Muscle layer of colon (tissue), 2 donors: ENCODE measurements around the gene DIP2C.

Source experiments
- H3K27ac ChIP-seq: one replicate; pipeline ENCODE4 v1.7.0; 2013; ENCODE audit warnings: low read depth, mild to moderate bottlenecking, low read length, moderate library complexity
- H3K27me3 ChIP-seq, 2 donors: one replicate each; pipeline ENCODE4 v1.7.0; 2013; ENCODE audit warnings: low read length in 2 of 2, mild to moderate bottlenecking in 2 of 2; ENCODE audit not compliant: insufficient read depth in 2 of 2, control insufficient read depth in 1 of 2
- H3K36me3 ChIP-seq: one replicate; pipeline ENCODE4 v1.7.0; 2013; ENCODE audit warnings: mild to moderate bottlenecking, low read length; ENCODE audit not compliant: insufficient read depth
- H3K4me1 ChIP-seq: one replicate; pipeline ENCODE4 v1.7.0; 2013; ENCODE audit warnings: mild to moderate bottlenecking, low read length; ENCODE audit not compliant: insufficient read depth
- H3K4me3 ChIP-seq, 2 donors: one replicate each; pipeline ENCODE4 v1.7.0; 2013; ENCODE audit warnings: low read length in 2 of 2, low read depth in 1 of 2, mild to moderate bottlenecking in 1 of 2, moderate library complexity in 1 of 2
- H3K9ac ChIP-seq: one replicate; pipeline ENCODE4 v1.7.0; 2013; ENCODE audit warnings: low read length
- H3K9me3 ChIP-seq: one replicate; pipeline ENCODE4 v1.7.0; 2013; ENCODE audit warnings: mild to moderate bottlenecking, low read length
- donor health status: abdominal sarcoma.
- donor health status: Adenocarcinoma of cecum.

Gene DIP2C

DNA sequence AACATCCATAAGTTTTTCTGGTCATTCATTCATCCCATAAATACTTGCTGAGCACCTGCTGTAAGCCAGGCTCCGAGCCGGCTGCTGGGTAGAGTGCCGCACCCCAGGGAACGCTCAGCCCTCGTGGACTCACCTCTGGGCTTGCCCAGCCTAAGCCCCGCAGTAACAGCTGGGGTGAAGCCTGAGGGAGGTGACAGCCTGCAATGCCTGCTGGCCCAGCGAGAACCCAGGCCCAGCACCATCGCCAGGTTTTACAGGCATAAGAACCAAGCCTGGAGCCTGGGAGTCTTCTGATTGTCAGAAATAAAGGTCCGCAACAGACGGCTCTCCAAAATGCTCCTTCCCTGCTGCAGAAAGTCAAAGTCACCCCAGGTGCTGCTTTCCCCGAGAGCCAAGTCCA lies 348.8 kb downstream of the DIP2C start:
- no peak overlapping the region for H3K27ac ChIP-seq
- no peak overlapping the region for H3K9ac ChIP-seq
- peaks cover 38% of the 10 kb centered on the region for H3K36me3 ChIP-seq
- no peaks in the 10 kb centered on the region for H3K4me1 ChIP-seq
- no peaks in the 10 kb centered on the region for H3K27me3 ChIP-seq
- no peak overlapping the region for H3K4me3 ChIP-seq
- H3K9me3 ChIP-seq = no peaks in the 10 kb centered on the region

DNA sequence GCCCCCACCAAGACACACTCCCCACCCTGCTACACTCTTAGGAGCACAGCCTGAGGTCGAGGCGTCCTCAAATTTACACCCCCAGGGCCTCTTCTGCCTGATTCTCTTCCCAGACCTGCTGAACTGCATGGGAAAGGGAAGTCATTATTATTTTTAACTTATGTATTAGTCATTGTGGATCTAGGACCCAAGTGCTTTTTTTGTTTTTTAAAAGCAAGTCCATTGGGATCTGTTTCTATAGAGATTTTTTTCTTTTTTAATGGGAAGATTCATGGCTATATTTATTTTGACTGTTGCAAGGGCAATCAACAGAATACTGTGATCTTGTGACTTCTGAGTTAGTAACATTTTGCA lies 350.5 kb downstream of the DIP2C start:
- Histone ChIP-seq H3K27ac (no peak overlapping the region), H3K36me3 (peaks cover 37% of the 10 kb centered on the region), H3K4me1 (no peaks in the 10 kb centered on the region), H3K9ac (no peak overlapping the region), H3K9me3 (no peaks in the 10 kb centered on the region), H3K27me3 (no peaks in the 10 kb centered on the region), H3K4me3 (no peak overlapping the region)

DNA sequence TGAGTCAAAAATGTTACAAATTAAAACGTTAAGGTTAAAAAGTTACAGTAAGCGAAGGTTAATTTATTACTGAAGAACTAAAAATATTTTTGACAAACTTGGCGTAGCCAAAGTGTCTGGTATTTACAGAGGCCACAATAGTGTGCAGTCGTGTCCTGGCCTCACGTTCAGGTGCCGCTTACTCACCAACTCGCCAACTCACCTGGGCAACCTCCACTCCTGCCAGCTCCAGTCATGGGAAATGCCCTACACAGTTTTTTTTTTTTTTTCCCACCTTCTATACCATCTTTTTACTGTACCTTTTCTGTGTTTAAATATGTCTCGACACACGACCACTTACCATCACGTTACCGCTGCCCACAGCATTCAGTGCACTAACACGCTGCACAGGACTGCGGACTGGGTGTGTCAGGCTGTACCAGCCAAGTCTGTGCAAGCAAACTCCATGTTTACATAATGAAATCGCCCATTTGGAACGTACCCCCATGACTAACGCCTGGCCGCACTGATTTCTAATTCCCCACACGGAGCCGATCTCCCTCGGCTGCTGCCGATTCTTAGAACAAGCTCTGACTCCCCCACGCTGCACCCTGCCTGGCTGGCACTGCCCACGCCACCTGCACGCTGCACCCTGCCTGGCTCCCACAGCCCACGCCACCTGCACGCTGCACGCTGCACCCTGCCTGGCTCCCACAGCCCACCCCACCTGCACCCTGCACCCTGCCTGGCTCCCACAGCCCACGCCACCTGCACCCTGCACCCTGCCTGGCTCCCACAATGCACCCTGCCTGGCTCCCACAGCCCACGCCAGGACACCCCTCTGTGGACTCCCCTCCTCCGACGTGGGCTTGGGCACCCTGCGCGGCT lies 351.1 kb downstream of the DIP2C start:
- Histone ChIP-seq H3K27me3 (no peaks in the 10 kb centered on the region), H3K27ac (no peak overlapping the region), H3K4me3 (no peak overlapping the region), H3K4me1 (no peaks in the 10 kb centered on the region), H3K9ac (no peak overlapping the region), H3K36me3 (peaks cover 32% of the 10 kb centered on the region), H3K9me3 (no peaks in the 10 kb centered on the region)

DNA sequence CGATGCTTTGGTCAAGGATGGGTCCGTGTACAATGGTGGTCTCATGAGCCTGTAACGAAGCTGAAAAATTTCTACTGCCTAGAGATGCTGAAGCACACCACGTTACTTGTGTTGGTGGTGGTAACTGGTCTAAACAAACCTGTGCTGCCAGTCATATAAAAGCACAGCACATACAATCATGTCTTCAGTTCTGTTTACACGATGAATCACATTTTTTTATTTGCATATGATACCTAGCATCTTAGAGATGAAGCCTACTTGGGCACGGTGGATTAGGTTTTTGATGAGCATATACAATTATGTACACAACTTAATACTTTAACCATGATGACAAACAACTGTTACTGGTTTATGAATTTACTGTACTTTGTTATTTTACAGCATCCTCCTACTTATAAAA lies 353.2 kb downstream of the DIP2C start:
- Histone ChIP-seq H3K27me3 (no peaks in the 10 kb centered on the region), H3K4me1 (no peaks in the 10 kb centered on the region), H3K9ac (no peak overlapping the region), H3K27ac (no peak overlapping the region), H3K4me3 (no peak overlapping the region), H3K9me3 (no peaks in the 10 kb centered on the region), H3K36me3 (peaks cover 29% of the 10 kb centered on the region)

DNA sequence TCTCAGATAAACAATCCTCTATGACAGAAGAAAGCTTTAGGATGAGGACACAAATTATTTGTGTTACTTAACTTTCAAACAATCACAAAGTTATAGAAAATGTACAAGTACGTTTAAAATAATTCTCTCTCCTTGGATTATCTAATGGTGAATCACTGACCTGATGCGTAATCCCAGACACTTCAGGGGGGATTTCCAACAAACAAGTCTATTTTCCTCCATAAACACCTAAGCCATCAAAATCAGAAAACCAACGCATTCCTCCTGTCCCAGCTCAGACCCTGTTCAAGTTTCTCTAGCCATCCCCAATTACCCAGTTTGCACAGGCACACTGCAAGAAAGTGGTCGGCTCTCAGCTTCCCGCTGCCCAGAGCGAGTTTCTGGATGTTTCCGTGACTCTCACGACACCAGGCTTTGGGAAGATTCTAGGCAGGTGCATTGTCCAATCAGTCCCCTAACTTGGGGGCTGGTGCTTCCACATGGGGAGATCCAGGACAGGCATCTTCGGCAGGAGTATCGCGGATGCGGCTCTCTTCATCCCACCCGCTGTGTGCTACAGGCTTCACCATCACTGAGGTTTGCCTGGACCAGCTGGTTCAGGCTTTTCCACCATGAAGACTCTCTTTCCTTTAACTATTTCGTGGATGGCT lies 354.2 kb downstream of the DIP2C start:
- Histone ChIP-seq H3K9ac (no peak overlapping the region), H3K4me1 (no peaks in the 10 kb centered on the region), H3K36me3 (peaks cover 21% of the 10 kb centered on the region), H3K9me3 (no peaks in the 10 kb centered on the region), H3K4me3 (no peak overlapping the region), H3K27ac (no peak overlapping the region), H3K27me3 (no peaks in the 10 kb centered on the region)

DNA sequence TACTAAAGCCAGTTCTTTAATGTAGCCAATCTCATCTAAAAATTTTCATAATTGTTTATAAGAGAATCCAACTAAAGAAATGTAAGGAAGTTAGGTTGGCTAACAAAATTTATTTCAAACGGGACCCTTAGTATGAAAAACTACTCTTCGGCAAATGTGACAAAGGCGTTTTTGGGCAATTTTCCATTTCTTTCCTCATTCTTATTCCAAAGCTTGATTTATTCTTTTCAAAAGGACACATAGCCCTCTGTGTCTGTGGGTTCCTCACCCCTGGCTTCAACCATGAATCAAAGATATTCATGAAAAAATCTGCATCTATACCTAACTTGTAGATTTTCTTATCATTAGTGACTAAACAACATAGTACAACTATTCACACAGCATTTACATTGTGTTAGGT lies 358.3 kb downstream of the DIP2C start:
- Histone ChIP-seq H3K4me1 (peaks cover 11% of the 10 kb centered on the region), H3K9me3 (no peaks in the 10 kb centered on the region), H3K27ac (no peak overlapping the region)

DNA sequence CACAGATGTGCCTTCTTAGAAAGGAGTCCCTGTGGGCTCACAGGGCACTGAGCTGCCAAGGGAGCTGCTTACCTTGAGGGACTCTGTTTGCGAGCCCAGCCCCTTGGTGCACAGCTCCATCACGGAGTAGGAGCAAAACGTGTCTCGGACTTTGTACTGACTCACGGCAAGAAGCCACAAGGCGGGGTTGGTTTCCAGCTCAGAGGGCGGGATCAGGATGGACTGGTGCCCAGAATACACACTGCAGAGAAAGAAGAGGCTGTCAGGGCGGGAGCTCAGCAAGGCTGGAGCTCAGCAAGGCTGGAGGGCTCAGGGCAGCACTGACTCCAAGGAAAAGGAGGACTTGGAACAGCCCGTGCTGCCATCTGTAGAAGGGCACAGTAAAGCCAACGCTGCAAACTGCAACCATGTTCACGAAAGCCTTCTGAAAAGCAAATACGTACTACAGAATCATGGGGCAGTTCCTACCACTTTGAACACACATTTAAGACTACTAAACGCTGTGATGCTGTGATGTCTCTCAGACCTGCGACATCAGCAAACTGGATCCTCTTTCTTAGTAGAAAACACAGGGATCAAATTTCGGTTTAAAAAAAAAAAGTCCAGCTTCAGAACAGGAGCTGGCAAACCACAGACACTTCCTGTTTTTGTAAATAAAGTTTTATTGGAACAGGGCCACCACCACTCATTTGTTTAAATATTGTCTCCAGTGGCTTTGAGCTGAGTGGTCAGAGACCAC lies 359.9 kb downstream of the DIP2C start:
- H3K9ac ChIP-seq = no peak overlapping the region
- H3K27me3 ChIP-seq = no peaks in the 10 kb centered on the region
- peaks cover 23% of the 10 kb centered on the region for H3K36me3 ChIP-seq
- peaks cover 11% of the 10 kb centered on the region for H3K4me1 ChIP-seq
- no peak overlapping the region for H3K4me3 ChIP-seq
- H3K9me3 ChIP-seq = no peaks in the 10 kb centered on the region
- peak overlapping the region; percentile 43 for H3K27ac ChIP-seq

More for the DNA sequence above, 358.3 kb downstream of the DIP2C start:
- no peak overlapping the region for H3K4me3 ChIP-seq
- H3K36me3 ChIP-seq = peaks cover 16% of the 10 kb centered on the region
- H3K27me3 ChIP-seq = no peaks in the 10 kb centered on the region
- no peak overlapping the region for H3K9ac ChIP-seq

DNA sequence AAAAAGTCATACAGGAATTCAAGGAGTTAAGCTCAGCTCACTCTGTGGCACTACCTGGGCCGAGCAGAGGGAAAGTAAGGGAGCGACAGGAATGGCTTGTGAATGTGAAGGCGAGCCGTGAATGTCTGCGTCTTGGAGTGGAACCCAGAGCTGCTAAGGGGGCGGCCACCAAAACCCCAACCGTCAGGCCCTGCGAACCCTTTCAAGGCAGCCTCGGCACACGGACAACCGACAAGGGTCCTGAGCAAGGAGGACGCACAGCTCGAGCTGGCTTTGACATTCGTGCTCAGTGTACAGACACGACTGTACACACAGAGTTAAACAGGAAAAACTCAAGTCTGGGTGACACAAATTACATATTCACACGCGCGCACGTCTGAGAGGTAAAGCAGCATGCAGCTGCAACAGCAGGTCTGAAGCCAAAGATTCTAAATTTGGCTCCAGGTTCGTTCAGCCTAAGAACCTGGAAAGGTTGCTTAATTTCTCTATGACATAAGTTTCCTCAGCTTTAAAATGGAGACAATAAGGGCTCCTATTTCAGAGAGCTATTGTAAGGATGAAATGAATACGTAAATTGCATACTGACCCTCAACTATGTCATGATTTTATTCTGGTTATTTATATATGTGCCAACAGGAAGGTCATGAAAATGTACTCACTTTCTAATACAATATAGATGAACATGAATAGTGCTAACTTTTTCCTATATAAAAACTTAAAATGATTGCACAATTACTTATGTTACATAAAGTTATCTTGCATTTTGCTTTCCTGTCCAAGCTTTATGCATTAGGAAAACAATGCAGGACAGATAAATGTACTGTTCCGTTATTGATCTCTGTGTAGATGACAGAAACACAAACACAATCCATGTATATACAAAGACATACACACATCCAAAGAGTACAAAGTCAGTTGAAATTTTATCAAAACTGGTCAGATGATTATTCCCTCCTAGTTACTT lies 361.3 kb downstream of the DIP2C start:
- Histone ChIP-seq H3K27ac (no peak overlapping the region), H3K27me3 (no peaks in the 10 kb centered on the region), H3K4me3 (no peak overlapping the region), H3K4me1 (peaks cover 11% of the 10 kb centered on the region), H3K36me3 (peaks cover 25% of the 10 kb centered on the region), H3K9me3 (no peaks in the 10 kb centered on the region), H3K9ac (no peak overlapping the region)

DNA sequence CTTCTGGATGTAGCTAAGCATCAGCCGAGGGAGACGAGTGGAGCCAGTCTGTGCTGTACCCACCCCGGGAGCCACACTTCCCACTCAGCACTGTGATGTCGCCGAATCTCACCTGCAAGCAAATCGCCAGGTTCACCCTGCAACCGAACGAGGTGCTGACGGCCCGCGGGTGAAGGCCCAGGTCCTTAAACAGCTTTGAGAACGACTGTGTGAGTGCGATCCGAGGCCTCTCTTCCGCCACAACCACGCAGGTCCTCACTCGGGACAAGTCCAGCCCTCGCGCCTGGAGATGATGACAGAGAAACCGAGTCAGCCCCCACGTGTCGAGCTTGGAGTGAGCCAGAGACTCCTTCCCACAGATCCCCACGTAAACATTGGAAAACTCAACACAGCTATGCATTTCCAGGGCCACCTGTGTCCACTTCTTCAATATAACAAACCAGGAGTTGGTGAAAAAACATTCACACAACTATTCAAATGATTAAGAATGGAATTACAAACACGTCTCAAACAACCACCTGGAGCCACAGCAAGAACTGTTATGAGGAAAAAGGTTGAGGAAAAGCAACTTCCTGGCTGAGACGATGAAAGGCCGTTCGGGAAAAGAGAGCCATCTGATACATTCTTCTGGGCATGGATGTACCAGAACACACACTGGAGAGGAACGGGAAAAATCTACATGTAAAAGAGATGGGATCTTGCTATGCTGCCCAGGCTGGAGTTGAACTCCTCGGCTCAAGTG lies 362.4 kb downstream of the DIP2C start:
- Histone ChIP-seq H3K36me3 (peaks cover 25% of the 10 kb centered on the region), H3K27me3 (no peaks in the 10 kb centered on the region), H3K4me1 (peaks cover 11% of the 10 kb centered on the region), H3K9ac (no peak overlapping the region), H3K27ac (no peak overlapping the region), H3K4me3 (no peak overlapping the region), H3K9me3 (no peaks in the 10 kb centered on the region)

DNA sequence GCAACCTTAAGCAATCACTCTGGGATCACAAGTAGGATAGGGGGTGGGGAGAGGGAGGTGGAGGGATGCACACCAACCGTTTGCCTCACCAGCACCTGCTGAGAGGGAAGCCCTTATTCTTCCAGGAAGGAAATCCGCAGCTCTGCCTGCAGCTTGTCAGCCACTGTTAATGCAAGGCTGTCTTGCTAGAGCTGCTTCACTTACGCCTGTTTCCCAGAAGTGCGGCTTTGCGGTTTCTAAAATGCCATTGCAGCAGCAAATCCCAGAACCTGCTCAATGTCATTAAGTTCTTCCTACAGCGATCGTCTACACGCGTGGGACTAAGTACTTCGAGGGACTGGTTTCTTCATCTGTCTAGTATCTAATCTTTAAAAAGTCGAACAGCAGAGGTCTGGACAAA lies 363.1 kb downstream of the DIP2C start:
- Histone ChIP-seq H3K9ac (no peak overlapping the region), H3K4me3 (no peak overlapping the region), H3K27me3 (no peaks in the 10 kb centered on the region)

More for the DNA sequence above, 363.1 kb downstream of the DIP2C start:
- Histone ChIP-seq H3K4me1 (peaks cover 11% of the 10 kb centered on the region), H3K9me3 (no peaks in the 10 kb centered on the region), H3K36me3 (peaks cover 25% of the 10 kb centered on the region), H3K27ac (no peak overlapping the region)
